T-helper 2 cell treated with Interferon-gamma antibody and Interleukin-4, amounts not matched to agents 5 μg/mL and 100 μg/mL, for 36 hours (primary cell): ENCODE measurements around the gene GNAI2.
"Not testable (repeated sequence)": the region's sequence is repeated elsewhere in the genome, so short reads cannot be mapped to it uniquely, and the experiment has no call there.

Source experiments
- DNase-seq: peaks from one replicate; pipeline ENCODE4 v3.0.0; 2021; ENCODE audit warnings: low spot score
- H3K27ac Mint-ChIP-seq: one replicate; pipeline ENCODE4 v1.8.0; 2021; ENCODE audit warnings: mild to moderate bottlenecking, mixed read lengths
- H3K27me3 Mint-ChIP-seq: one replicate; pipeline ENCODE4 v1.8.0; 2021; ENCODE audit warnings: low read depth, mixed read lengths
- H3K36me3 Mint-ChIP-seq: one replicate; pipeline ENCODE4 v1.8.0; 2021; ENCODE audit warnings: low read depth, mixed read lengths
- H3K4me1 Mint-ChIP-seq: one replicate; pipeline ENCODE4 v1.8.0; 2021; ENCODE audit warnings: low read depth, mixed read lengths
- H3K4me3 Mint-ChIP-seq: one replicate; pipeline ENCODE4 v1.8.0; 2022; ENCODE audit warnings: mild to moderate bottlenecking, moderate library complexity, mixed read lengths
- H3K9me3 Mint-ChIP-seq: one replicate; pipeline ENCODE4 v1.8.0; 2021; ENCODE audit warnings: mixed read lengths

GNAI2 gene

DNA sequence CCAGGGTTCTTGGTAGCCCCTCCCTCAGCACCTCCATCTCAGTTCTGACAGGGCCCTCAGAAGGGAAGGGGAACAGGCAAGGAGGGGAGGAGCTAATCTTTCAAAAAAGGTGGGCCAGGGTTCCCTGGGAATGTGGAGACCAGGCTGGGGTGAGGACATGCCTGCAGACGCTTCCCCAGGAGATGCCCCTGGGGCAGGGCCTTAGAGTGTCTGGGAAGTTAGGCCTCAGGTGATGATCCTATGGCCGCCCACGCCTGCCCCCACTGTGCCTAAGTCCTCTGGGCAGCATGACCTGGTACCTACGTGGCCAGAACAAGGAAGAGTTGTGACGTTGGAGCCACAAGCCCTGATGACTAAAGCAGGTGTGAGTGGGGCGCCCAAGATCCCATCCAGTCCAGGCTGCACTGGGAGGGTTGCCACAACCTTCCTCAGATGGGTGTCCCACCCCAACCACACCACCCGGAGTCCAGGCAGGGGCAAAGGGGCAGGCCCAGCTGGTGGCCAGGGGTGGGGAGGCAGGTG lies 29.0 kb downstream of the GNAI2 start:
- H3K27me3 Mint-ChIP-seq = peaks cover 14% of the 10 kb centered on the region
- no peak overlapping the region for H3K27ac Mint-ChIP-seq
- H3K4me3 Mint-ChIP-seq = no peak overlapping the region
- no peaks in the 10 kb centered on the region for H3K36me3 Mint-ChIP-seq
- H3K9me3 Mint-ChIP-seq = no peaks in the 10 kb centered on the region
- DNase-seq = no peak
- no peaks in the 10 kb centered on the region for H3K4me1 Mint-ChIP-seq

DNA sequence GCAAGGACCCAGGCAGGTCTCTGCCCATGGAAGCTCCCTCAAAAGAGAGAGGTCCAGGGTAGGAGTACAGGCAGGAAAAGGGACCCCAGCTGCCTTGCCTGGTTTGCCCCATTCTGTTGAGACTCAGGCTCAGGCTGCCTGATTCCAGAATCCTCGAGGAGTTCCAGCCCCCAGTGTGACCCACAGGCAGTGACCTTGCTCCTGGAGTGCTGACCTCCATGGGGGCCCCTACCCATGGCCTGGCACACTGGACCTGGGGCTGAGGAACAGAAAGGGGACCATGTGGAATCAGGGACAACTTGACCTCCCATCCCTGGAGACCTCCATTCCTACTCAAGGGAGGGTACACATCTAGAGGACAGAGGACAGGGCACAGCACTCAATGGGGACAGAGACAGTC lies 29.6 kb downstream of the GNAI2 start:
- Mint-ChIP-seq H3K27ac (no peak overlapping the region), H3K27me3 (peaks cover 14% of the 10 kb centered on the region), H3K36me3 (no peaks in the 10 kb centered on the region), H3K9me3 (no peaks in the 10 kb centered on the region), H3K4me3 (no peak overlapping the region), H3K4me1 (no peaks in the 10 kb centered on the region)
- DNase-seq = no peak

DNA sequence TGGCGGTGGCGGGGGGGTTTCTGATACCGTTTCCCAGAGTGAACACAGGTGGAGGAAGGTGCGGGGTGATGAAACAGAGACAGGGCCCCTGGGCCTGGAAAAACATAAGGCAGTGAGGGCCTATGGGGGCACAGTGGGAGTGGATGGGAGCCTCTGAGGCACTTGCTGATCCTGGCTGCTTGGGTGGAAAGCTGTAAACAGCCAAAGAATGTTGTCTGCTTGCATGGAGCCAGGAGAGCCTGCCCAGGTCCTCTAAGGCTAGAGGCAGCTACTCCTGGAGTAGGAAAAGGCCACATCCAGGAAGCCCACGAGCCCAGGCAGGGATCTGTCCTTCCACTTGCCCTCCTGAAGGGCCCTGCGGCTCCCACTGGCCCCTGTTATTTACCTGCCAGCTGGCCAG lies 30.0 kb downstream of the GNAI2 start:
- DNase-seq = no peak
- Mint-ChIP-seq H3K4me1 (no peaks in the 10 kb centered on the region), H3K27ac (no peak overlapping the region), H3K4me3 (no peak overlapping the region), H3K9me3 (no peaks in the 10 kb centered on the region), H3K27me3 (peaks cover 14% of the 10 kb centered on the region), H3K36me3 (no peaks in the 10 kb centered on the region)

DNA sequence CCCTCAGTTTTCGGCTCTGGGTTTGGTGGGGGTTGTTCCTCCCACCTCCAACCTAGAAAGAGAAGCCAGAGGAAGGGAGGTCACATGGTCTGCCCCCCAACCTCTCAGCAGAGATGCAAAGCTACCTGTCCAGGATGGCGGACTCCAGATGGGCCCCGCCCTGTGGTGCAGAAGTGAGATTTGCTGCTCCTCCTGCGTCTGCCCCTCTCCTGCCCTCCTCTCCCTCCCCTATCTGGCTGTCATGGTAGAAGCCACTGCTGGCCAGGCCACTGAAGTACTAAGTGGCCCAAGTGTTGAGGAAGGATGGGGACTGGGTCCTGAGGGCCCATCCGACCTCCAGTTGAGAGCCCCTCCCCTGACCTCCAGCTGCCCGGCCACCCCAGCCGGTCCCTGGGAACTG lies 30.8 kb downstream of the GNAI2 start:
- DNase-seq = no peak
- Mint-ChIP-seq H3K27me3 (peaks cover 14% of the 10 kb centered on the region), H3K27ac (no peak overlapping the region), H3K4me1 (no peaks in the 10 kb centered on the region), H3K9me3 (no peaks in the 10 kb centered on the region), H3K36me3 (no peaks in the 10 kb centered on the region), H3K4me3 (no peak overlapping the region)

DNA sequence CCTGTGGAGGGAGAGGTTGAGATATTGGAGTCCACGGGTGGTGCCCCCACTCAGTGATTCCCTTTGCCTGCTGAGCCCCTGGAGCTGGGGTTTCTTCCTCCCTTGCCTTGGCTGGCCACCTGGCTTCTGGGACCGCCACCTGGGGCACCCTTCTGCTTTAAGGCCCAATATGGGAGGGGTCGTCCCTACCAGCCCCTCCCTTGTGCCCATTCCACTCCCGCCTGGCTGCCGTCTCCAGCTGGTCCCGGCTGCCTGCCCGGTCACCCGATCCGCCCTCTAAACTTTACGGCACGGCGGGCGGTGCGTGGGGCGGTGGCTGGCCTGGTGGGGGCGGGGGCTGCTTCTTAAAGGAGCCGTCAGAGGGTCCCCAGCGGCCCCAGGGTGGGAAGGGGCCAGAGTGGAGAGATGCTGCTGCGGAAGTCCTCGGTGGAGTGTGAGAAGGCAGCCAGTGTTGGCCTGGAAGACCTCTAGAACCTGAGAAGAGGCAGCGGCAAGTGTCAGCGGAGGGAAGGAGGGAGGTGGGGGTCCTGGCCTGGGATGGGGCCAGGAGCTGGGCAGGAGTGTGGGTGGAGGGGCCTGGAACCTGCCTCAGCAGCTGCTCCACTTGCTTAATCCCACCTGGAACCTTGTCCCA lies 31.4 kb downstream of the GNAI2 start:
- DNase-seq = no peak
- Mint-ChIP-seq H3K27ac (no peak overlapping the region), H3K27me3 (peaks cover 14% of the 10 kb centered on the region), H3K36me3 (no peaks in the 10 kb centered on the region), H3K4me1 (no peaks in the 10 kb centered on the region), H3K9me3 (no peaks in the 10 kb centered on the region), H3K4me3 (no peak overlapping the region)

DNA sequence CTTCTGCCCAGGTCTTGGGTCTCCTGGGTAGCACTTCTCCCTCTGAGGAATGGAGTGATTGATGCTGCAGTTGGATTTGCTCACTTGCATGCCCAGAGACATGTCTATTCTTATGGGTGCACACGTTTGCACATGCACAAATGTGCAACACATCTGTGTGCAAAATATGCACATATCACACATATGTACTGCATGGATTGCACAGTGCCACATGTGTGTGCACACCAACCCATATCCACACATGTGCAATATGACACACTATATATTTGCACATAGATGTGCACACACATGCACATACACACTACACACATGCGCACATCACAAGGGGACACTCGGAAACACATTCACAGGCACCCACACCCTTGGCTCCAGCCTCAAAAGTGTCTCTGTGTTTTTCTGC lies 32.3 kb downstream of the GNAI2 start:
- H3K4me3 Mint-ChIP-seq = no peak overlapping the region
- DNase-seq = no peak
- peaks cover 18% of the 10 kb centered on the region for H3K27me3 Mint-ChIP-seq
- no peak overlapping the region for H3K27ac Mint-ChIP-seq
- peaks cover 5% of the 10 kb centered on the region for H3K4me1 Mint-ChIP-seq
- H3K9me3 Mint-ChIP-seq = no peaks in the 10 kb centered on the region
- H3K36me3 Mint-ChIP-seq = no peaks in the 10 kb centered on the region

DNA sequence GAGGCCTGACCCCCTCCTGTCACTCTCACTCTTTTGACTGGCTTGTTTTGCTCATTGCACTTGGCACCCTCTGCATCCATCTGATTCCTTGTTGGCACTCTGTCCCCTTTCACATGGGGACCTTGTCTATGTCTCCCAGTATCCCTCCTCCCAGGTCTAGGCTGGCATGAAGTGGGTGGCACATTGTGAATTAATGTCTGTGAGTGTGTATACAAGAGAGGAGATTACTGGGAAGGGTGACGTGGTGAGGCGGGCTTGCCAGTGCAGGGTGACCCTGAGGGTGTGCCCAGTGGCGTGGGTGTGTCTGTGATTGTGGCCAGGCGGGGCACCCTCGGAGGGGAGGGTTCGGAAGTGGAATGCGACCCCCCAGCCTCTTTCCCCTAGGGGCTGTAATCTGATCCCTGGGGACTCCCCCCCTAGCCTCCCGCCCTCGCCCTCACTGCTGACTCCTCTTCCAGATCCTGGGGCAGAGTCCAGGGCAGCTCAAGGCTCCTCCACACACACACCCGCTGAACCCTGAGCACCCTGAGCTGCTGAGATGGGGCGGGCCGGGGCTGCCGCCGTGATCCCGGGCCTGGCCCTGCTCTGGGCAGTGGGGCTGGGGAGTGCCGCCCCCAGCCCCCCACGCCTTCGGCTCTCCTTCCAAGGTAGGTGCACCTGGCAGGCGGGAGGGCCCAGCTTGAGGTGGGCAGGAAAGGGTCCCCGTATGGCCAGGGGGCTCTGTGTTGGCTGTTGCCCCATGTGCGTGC lies 32.9 kb downstream of the GNAI2 start, which contains the start of gene SEMA3B:
TSS of gene SEMA3B (plus strand) at position 445 of the 749 bp plus-strand sequence. CDS start at position 539, 94 bp downstream.
- Mint-ChIP-seq H3K36me3 (no peaks in the 10 kb centered on the region), H3K4me3 (no peak within 1 kb of the TSS), H3K4me1 (peaks cover 5% of the 10 kb centered on the region), H3K27ac (no peak within 1 kb of the TSS), H3K27me3 (peaks cover 21% of the 10 kb centered on the region), H3K9me3 (no peaks in the 10 kb centered on the region)
- no peak for DNase-seq

DNA sequence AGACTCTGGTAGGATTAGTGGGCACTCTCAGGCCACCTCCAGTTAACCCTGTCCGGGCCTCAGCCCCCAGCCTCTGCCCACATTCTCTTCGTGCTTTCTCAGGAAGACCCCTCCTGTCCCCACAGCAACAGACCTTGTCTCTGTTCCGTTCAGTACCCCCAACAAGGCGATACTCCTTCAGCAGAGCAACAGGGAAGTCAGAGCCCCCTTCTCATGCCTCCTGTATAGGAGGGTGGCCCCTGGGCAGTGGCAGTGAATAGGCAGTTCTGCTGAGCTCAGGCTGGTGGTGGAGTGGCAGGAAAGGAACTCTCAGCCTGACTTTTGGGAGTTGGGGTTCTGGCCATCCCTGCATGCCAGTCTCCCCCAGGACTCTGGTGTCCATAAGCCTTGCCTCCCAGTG lies 33.5 kb downstream of the GNAI2 start:
- no peak for DNase-seq
- H3K27ac Mint-ChIP-seq = no peak overlapping the region
- H3K36me3 Mint-ChIP-seq = no peaks in the 10 kb centered on the region
- no peak overlapping the region for H3K4me3 Mint-ChIP-seq
- H3K4me1 Mint-ChIP-seq = peaks cover 10% of the 10 kb centered on the region
- H3K27me3 Mint-ChIP-seq = peaks cover 26% of the 10 kb centered on the region
- H3K9me3 Mint-ChIP-seq = no peaks in the 10 kb centered on the region

DNA sequence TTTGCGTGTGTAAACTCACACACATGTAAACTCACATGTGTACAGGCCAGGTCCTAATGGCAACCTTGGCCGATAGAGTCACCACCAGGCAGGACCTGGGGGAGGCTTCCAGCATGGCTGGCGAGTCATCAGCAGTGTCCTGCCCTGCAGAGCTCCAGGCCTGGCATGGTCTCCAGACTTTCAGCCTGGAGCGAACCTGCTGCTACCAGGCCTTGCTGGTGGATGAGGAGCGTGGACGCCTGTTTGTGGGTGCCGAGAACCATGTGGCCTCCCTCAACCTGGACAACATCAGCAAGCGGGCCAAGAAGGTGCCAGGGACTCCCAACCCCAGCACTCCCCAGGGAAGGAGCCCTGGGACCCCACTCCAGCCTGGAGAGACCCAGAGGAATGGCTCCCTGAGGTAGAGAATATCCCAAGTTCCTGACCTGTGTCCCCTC lies 34.0 kb downstream of the GNAI2 start:
- peaks cover 32% of the 10 kb centered on the region for H3K27me3 Mint-ChIP-seq
- DNase-seq = no peak
- H3K4me3 Mint-ChIP-seq = no peak overlapping the region
- H3K27ac Mint-ChIP-seq = no peak overlapping the region
- no peaks in the 10 kb centered on the region for H3K36me3 Mint-ChIP-seq
- H3K9me3 Mint-ChIP-seq = no peaks in the 10 kb centered on the region
- peaks cover 13% of the 10 kb centered on the region for H3K4me1 Mint-ChIP-seq

DNA sequence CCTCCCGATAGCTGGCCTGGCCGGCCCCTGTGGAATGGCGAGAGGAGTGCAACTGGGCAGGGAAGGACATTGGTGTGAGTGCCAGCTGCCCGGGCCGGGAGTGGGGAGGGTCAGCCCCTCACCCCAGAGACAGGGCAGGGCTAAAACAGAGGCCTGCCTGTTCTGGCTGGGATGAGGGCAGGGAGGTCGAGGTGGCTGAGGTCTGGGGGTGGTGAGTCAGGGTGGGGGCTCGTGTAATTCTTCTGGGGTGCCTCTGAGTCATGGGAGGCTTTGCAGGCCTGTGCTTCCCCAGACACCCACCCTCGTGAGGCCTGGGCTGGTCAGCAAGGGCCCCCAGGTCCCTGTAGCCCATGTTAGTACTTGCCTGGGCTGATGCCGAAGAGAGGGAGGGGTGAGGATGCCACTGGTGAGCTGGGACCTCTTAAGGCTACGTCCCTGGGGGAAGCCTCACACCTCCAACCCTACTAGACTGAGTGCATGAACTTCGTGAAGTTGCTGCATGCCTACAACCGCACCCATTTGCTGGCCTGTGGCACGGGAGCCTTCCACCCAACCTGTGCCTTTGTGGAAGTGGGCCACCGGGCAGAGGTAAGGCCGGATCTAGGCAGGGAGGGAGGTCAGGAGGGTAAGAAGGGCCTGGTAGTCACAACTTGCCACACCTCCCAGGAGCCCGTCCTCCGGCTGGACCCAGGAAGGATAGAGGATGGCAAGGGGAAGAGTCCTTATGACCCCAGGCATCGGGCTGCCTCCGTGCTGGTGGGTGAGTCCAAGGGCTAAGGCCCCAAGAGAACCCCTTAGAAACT lies 34.6 kb downstream of the GNAI2 start:
- Mint-ChIP-seq H3K9me3 (no peaks in the 10 kb centered on the region), H3K27me3 (peaks cover 38% of the 10 kb centered on the region)

DNA sequence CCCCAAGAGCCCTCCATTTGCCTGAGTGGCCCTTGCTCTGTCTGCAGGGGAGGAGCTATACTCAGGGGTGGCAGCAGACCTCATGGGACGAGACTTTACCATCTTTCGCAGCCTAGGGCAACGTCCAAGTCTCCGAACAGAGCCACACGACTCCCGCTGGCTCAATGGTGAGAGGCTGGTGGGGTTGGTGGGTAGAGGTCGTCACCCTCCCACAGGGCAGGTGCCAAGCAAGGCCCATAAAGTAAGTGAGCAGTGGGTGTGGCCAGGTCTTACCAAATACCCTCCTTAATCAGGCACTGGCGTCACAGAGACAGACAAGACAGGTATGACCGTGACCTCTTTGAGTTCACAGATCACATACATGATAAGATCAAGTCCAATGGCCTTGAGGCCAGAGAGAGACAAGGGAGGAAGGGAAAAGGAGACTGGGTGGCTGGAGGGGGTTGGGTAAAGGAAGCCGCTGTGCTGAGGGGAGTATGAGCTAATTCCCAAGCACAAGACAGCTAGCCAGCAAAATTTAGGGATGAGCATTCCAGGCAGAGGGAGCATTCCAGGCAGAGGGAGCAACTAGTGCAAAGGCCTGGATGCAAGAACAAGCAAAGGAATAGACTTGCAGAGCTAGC lies 35.4 kb downstream of the GNAI2 start:
- no peak for DNase-seq
- Mint-ChIP-seq H3K4me1 (peaks cover 16% of the 10 kb centered on the region), H3K36me3 (no peaks in the 10 kb centered on the region), H3K9me3 (no peaks in the 10 kb centered on the region), H3K4me3 (no peak overlapping the region), H3K27me3 (peaks cover 40% of the 10 kb centered on the region), H3K27ac (peak overlapping the region; percentile 34)

More for the DNA sequence above, 34.6 kb downstream of the GNAI2 start:
- H3K27ac Mint-ChIP-seq = no peak overlapping the region
- H3K4me1 Mint-ChIP-seq = peaks cover 13% of the 10 kb centered on the region
- H3K4me3 Mint-ChIP-seq = no peak overlapping the region
- no peaks in the 10 kb centered on the region for H3K36me3 Mint-ChIP-seq
- DNase-seq = no peak

DNA sequence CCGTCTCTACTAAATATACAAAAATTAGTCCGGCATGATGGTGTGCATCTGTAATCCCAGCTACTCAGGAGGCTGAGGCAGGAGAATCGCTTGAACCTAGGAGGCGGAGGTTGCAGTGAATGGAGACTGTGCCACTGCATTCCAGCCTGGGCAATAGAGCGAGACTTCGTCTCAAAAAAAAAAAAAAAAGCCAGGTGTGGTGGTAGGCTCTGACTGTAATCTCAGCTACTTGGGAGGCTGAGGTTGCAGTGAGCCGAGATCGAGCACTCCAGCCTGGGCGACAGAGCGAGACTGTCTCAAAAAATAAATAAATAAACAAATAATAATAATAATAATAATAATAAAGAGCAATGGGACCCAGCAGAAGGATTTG lies 36.5 kb downstream of the GNAI2 start:
- not testable (repeated sequence) for H3K4me3 Mint-ChIP-seq, DNase-seq, H3K27ac Mint-ChIP-seq, H3K9me3 Mint-ChIP-seq, H3K36me3 Mint-ChIP-seq
- H3K4me1 Mint-ChIP-seq = peaks cover 16% of the 10 kb centered on the region
- peaks cover 43% of the 10 kb centered on the region for H3K27me3 Mint-ChIP-seq

DNA sequence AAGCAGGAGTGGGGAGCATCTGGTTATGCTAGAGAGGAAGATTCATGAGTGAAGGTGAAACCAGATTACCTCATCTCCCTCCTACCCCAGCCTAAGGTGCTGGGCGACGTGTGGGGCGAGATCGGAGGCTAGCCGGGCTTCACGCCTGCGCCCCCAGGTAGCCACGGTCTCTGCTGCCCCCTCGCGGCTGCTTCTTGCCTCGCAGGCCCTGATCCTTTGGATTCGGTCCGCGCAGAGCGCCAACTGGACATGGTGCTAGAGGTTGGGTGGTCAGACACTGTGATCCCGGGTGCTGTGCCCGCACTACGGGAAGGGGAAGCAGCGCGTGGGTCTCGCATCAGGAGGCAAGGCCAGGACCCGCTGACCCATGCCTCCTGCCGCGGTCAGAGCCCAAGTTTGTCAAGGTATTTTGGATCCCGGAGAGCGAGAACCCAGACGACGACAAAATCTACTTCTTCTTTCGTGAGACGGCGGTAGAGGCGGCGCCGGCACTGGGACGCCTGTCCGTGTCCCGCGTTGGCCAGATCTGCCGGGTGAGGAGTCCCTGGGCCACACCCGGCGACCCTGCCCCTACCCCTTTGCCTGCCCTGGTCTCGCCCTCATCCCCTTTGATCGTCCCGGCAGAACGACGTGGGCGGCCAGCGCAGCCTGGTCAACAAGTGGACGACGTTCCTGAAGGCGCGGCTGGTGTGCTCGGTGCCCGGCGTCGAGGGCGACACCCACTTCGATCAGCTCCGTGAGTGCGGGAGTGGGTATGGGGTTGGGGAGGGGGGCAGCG lies 37.1 kb downstream of the GNAI2 start:
- Mint-ChIP-seq H3K27ac (no peak overlapping the region), H3K4me3 (peak overlapping the region; percentile 80), H3K27me3 (peaks cover 43% of the 10 kb centered on the region), H3K4me1 (peaks cover 16% of the 10 kb centered on the region), H3K9me3 (no peaks in the 10 kb centered on the region), H3K36me3 (no peaks in the 10 kb centered on the region)
- DNase-seq = peak; percentile 87
